HepG2 (cell line): ENCODE data around the gene LRP10. TPM values are rescaled to one million over a fixed set of nuclear protein-coding genes. Genes with fewer than 3 reads are reported as not detected.

Experiments
- ATAC-seq: fragments of 200-7000 bp; cut with Tn5 transposase; 3 replicates; pipeline ENCODE4 v1.9.1; 2020; ENCODE audit warnings: mild to moderate bottlenecking, moderate library complexity
- BruUV-seq: library from RNA; stranded (reverse); fragments of 400-500 nt; replicated peaks from 2 replicates; lab custom pipeline; 2021; lab: Mats Ljungman, UMichigan
- CTCF ChIA-PET: fragments of 300-600 bp; formaldehyde crosslinking; extraction: SDS; loops from one replicate; lab custom pipeline; 2021; ENCODE audit warnings: low total read pairs, inconsistent platforms, low intra/inter-chr PET ratio; lab: Yijun Ruan, JAX
- POLR2A ChIA-PET: fragments of 350-600 bp; sonication (Branson Sonifier 250); formaldehyde crosslinking; loops from one replicate; lab custom pipeline; 2020; ENCODE audit warnings: antibody characterized with exemption, inconsistent platforms; lab: Yijun Ruan, JAX
- DNase-seq: peaks from one replicate; pipeline ENCODE4 v3.0.0-alpha.2; 2015; ENCODE audit warnings: low spot score
- FAIRE-seq: peaks from 3 replicates; lab custom pipeline; 2011; peaks lifted over from hg19 to GRCh38; lab: Jason Lieb, UNC
- H2AFZ ChIP-seq: one replicate; pipeline ENCODE4 v1.6.1; 2011; ENCODE audit warnings: low read length, inconsistent platforms
- H3K27ac ChIP-seq: fragments of 300-600 bp; 3 replicates; pipeline ENCODE4 v1.8.0; 2011; ENCODE audit warnings: mixed run types, mild to moderate bottlenecking, mixed read lengths, low read length, inconsistent platforms; ENCODE audit not compliant: insufficient read depth; ENCODE audit errors: extremely low read length
- H3K27me3 ChIP-seq, 2 experiments: fragments of 200-600 bp in 1 of 2; 2 replicates in 1 of 2; 3 replicates in 1 of 2; pipeline versions ENCODE4 v1.6.0 to v1.8.0; 2011; ENCODE audit warnings: low read length in 2 of 2, mild to moderate bottlenecking in 2 of 2, moderate library complexity in 2 of 2, inconsistent platforms in 1 of 2; ENCODE audit not compliant: insufficient read depth in 2 of 2, control insufficient read depth in 1 of 2
- H3K36me3 ChIP-seq, 2 experiments: fragments of 200-600 bp in 1 of 2; replicated peaks in 1 of 2; 2 replicates in 1 of 2; 3 replicates in 1 of 2; pipeline versions ENCODE4 v1.5.1 to v1.8.0; 2011; ENCODE audit warnings: low read length in 2 of 2, inconsistent platforms in 1 of 2; ENCODE audit not compliant: insufficient read depth in 2 of 2, control insufficient read depth in 1 of 2
- H3K4me1 ChIP-seq: 2 replicates; pipeline ENCODE4 v1.5.1; 2012; ENCODE audit warnings: low read length, inconsistent platforms; ENCODE audit not compliant: insufficient read depth
- H3K4me2 ChIP-seq: 2 replicates; pipeline ENCODE4 v1.6.0; 2011; ENCODE audit warnings: low read depth, low read length, inconsistent platforms
- H3K4me3 ChIP-seq, 3 experiments: fragments of 200-600 bp in 1 of 3; sonication (generic), shearing (Covaris generic) in 1 of 3; replicated peaks in 1 of 3; 2 replicates each; pipeline ENCODE4 v1.5.1; 2011 to 2016; ENCODE audit warnings: low read length in 3 of 3, inconsistent platforms in 2 of 3, low read depth in 2 of 3, mild to moderate bottlenecking in 2 of 3, control low read depth in 1 of 3, mixed read lengths in 1 of 3; ENCODE audit not compliant: insufficient read depth in 1 of 3
- H3K79me2 ChIP-seq: one replicate; pipeline ENCODE4 v1.6.1; 2011; ENCODE audit warnings: low read length, inconsistent platforms; ENCODE audit not compliant: insufficient read depth
- H3K9ac ChIP-seq: 2 replicates; pipeline ENCODE4 v1.6.0; 2011; ENCODE audit warnings: mild to moderate bottlenecking, low read depth, low read length, inconsistent platforms; ENCODE audit not compliant: insufficient read depth
- H3K9me3 ChIP-seq: 2 replicates; pipeline ENCODE4 v1.5.1; 2012; ENCODE audit warnings: mild to moderate bottlenecking, low read length
- H4K20me1 ChIP-seq: 2 replicates; pipeline ENCODE4 v1.6.0; 2011; ENCODE audit warnings: inconsistent platforms, mild to moderate bottlenecking, low read length, moderate library complexity; ENCODE audit not compliant: insufficient read depth
- EEA1 ChIP-seq: sonication (generic); formaldehyde crosslinking; IDR thresholded peaks from 2 replicates; pipeline ENCODE4 v1.5.1; 2020; ENCODE audit warnings: mild to moderate bottlenecking, missing genetic modification reagents, borderline replicate concordance
- KAT8 ChIP-seq: IDR thresholded peaks from 2 replicates; pipeline ENCODE4 v1.6.1; 2016; ENCODE audit warnings: missing genetic modification reagents, missing compliant biosample characterization
- MEIS1 ChIP-seq: sonication (generic); formaldehyde crosslinking; IDR thresholded peaks from 2 replicates; pipeline ENCODE4 v1.9.0; 2021; ENCODE audit warnings: mild to moderate bottlenecking, missing genetic modification reagents, moderate library complexity, borderline replicate concordance
- NFIB ChIP-seq: sonication (generic); formaldehyde crosslinking; IDR thresholded peaks from 2 replicates; pipeline ENCODE4 v1.9.0; 2021; ENCODE audit warnings: missing genetic modification reagents, mild to moderate bottlenecking, borderline replicate concordance
- THAP7 ChIP-seq: sonication (generic); formaldehyde crosslinking; IDR thresholded peaks from 2 replicates; pipeline ENCODE4 v1.8.1; 2023; ENCODE audit warnings: mild to moderate bottlenecking, missing genetic modification reagents
- ZNF44 ChIP-seq: sonication (generic); formaldehyde crosslinking; IDR thresholded peaks from 2 replicates; pipeline ENCODE4 v1.5.1; 2020; ENCODE audit warnings: mild to moderate bottlenecking, missing genetic modification reagents
- ZNF761 ChIP-seq: sonication (generic); formaldehyde crosslinking; conservative IDR thresholded peaks from 2 replicates; pipeline ENCODE4 v1.4.0; 2020; ENCODE audit warnings: mild to moderate bottlenecking, missing genetic modification reagents
- WGBS: methylation state at CpG from one replicate; pipeline ENCODE4 v1.1.6; 2017; ENCODE audit warnings: low lambda C conversion rate; 5-methylcytosine and 5-hydroxymethylcytosine counted together
- in situ Hi-C: cut with HindIII; loops from 2 replicates; pipeline ENCODE4 v1.10.0; 2017; ENCODE audit warnings: low pct_unique_long_range_greater_than_20kb; ENCODE audit not compliant: extremely low pct_ligation_motif_present
- intact Hi-C: fragments of 100-400 bp; cut with micrococcal nuclease; formaldehyde crosslinking; loops from one replicate; pipeline ENCODE4 v1.10.0; 2022; ENCODE audit not compliant: unreplicated experiment
- polyA plus RNA-seq, 8 experiments: library from polyadenylated mRNA; depleted of rRNA in 3 of 8; stranded (reverse) in 7 of 8; unstranded in 1 of 8; fragments of >200 nt; fragmentation: Illumina TruSeq in 4 of 8; extraction: Trizol in 4 of 8; gene quantifications; 2 replicates each; pipeline versions ENCODE4 v1.2.1 to v1.2.3, GENCODE V29; 2011 to 2016; ENCODE audit warnings: low read depth in 4 of 8, missing spikeins in 1 of 8, mixed read lengths in 1 of 8; ENCODE audit not compliant: insufficient read depth in 1 of 8
- total RNA-seq, 5 experiments: library from RNA; depleted of rRNA; stranded (reverse); fragments of >200 nt; fragmentation: Illumina TruSeq; extraction: Trizol; gene quantifications; 2 replicates each; pipeline ENCODE4 v1.2.3, GENCODE V29; 2016; ENCODE audit warnings: low read depth in 1 of 5
- TF ChIP-seq, protein P1 (sequence below): sonication (generic); formaldehyde crosslinking; IDR thresholded peaks from 2 replicates; pipeline ENCODE4 v1.4.0; 2020; ENCODE audit warnings: mild to moderate bottlenecking, missing genetic modification reagents

Gene LRP10
- total and polyA plus RNA-seq, 2 of the 13 experiments (the other 11 are each of a cell fraction or from before 2014, with no cell fraction given): 16.9 to 45.2 TPM

DNA sequence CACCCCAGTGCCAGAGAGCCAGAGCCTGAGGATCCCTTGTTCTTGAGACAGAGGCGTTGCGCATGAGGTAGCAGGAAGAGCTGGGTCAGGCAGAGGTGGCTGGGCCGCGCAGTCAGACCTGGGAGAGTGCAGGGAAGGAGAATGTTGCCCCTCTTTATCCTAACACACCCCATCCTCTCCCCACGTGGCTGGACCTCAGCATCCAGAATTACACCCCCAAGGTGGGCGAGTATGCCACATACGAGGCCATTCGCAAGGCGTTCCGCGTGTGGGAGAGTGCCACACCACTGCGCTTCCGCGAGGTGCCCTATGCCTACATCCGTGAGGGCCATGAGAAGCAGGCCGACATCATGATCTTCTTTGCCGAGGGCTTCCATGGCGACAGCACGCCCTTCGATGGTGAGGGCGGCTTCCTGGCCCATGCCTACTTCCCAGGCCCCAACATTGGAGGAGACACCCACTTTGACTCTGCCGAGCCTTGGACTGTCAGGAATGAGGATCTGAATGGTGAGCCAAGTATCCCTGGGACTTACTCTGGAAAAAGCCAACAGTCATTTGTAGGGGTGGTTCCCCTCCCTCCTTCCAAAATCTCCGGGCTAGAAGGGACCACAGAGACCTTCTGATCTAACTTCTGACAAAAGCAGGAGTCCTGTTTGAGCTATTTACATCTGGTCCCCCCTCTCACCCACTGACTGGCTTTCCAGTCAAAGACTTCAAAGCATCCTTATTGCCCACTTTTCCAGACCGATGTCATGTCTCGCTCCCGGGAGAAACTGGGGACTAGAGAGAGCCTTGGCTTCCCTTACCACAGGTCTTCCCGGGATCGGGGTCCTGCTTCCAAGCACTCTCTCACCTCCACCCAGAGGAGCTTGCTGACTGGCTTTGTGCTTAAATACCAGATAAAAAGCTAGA, 29.1 kb upstream of the LRP10 start:
- TF ChIP-seq, protein P1, sequence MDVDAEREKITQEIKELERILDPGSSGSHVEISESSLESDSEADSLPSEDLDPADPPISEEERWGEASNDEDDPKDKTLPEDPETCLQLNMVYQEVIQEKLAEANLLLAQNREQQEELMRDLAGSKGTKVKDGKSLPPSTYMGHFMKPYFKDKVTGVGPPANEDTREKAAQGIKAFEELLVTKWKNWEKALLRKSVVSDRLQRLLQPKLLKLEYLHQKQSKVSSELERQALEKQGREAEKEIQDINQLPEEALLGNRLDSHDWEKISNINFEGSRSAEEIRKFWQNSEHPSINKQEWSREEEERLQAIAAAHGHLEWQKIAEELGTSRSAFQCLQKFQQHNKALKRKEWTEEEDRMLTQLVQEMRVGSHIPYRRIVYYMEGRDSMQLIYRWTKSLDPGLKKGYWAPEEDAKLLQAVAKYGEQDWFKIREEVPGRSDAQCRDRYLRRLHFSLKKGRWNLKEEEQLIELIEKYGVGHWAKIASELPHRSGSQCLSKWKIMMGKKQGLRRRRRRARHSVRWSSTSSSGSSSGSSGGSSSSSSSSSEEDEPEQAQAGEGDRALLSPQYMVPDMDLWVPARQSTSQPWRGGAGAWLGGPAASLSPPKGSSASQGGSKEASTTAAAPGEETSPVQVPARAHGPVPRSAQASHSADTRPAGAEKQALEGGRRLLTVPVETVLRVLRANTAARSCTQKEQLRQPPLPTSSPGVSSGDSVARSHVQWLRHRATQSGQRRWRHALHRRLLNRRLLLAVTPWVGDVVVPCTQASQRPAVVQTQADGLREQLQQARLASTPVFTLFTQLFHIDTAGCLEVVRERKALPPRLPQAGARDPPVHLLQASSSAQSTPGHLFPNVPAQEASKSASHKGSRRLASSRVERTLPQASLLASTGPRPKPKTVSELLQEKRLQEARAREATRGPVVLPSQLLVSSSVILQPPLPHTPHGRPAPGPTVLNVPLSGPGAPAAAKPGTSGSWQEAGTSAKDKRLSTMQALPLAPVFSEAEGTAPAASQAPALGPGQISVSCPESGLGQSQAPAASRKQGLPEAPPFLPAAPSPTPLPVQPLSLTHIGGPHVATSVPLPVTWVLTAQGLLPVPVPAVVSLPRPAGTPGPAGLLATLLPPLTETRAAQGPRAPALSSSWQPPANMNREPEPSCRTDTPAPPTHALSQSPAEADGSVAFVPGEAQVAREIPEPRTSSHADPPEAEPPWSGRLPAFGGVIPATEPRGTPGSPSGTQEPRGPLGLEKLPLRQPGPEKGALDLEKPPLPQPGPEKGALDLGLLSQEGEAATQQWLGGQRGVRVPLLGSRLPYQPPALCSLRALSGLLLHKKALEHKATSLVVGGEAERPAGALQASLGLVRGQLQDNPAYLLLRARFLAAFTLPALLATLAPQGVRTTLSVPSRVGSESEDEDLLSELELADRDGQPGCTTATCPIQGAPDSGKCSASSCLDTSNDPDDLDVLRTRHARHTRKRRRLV: no peak
- no peak for TF ChIP-seq ZNF44 (CRISPR knock-in tag)
- TF ChIP-seq MEIS1: 0 out of 2 replicates have a peak, but pooled peaks have one; percentile 23
- TF ChIP-seq NFIB (CRISPR knock-in tag): 0 out of 2 replicates have a peak, but pooled peaks have one; percentile 35
- 0 out of 2 replicates have a peak, but pooled peaks have one; percentile 32 for TF ChIP-seq ZNF761 (CRISPR knock-in tag)
- no peak for TF ChIP-seq KAT8
- 0 out of 2 replicates have a peak, but pooled peaks have one; percentile 50 for TF ChIP-seq THAP7
- TF ChIP-seq EEA1: 0 out of 2 replicates have a peak, but pooled peaks have one; percentile 9
- peaks cover 1 to 9% of the 10 kb centered on the region in 2 experiments; a peak in 2 of 5 replicates for H3K27me3 ChIP-seq
- ChIA-PET POLR2A (no interaction called here), CTCF (no interaction called here)
- in situ Hi-C loops (no loop called here), intact Hi-C loops (no loop called here)
- DNase-seq (no peak), FAIRE-seq (no peak), ATAC-seq (no peak)
- H3K27ac ChIP-seq: no peak overlapping the region
- no peak overlapping the region for H3K9ac ChIP-seq
- no peaks in the 10 kb centered on the region for H3K36me3 ChIP-seq
- no peak overlapping the region for H3K4me2 ChIP-seq
- no peak overlapping the region for H3K4me3 ChIP-seq
- H3K9me3 ChIP-seq: no peaks in the 10 kb centered on the region
- BruUV-seq: no TSS peak
- H3K4me1 ChIP-seq: peaks cover 26% of the 10 kb centered on the region
- 85% methylated on average over 28 of the region's 28 CpGs for WGBS
- H2AFZ ChIP-seq: no peak overlapping the region
- no peaks in the 10 kb centered on the region for H3K79me2 ChIP-seq
- H4K20me1 ChIP-seq: no peaks in the 10 kb centered on the region
